Epithelial cell of prostate (primary cell): ENCODE data around the gene COL9A2.
"Not testable (repeated sequence)": the region's sequence is repeated elsewhere in the genome, so short reads cannot be mapped to it uniquely, and the experiment has no call there.

Experiments
- DNase-seq: peaks from one replicate; pipeline ENCODE4 v3.0.0-alpha.2; 2011; ENCODE audit warnings: low read depth, low spot score
- H3K27ac ChIP-seq: fragments of 450-650 bp; 2 replicates; pipeline ENCODE4 v1.5.1; 2017; ENCODE audit warnings: mild to moderate bottlenecking

Gene COL9A2

DNA sequence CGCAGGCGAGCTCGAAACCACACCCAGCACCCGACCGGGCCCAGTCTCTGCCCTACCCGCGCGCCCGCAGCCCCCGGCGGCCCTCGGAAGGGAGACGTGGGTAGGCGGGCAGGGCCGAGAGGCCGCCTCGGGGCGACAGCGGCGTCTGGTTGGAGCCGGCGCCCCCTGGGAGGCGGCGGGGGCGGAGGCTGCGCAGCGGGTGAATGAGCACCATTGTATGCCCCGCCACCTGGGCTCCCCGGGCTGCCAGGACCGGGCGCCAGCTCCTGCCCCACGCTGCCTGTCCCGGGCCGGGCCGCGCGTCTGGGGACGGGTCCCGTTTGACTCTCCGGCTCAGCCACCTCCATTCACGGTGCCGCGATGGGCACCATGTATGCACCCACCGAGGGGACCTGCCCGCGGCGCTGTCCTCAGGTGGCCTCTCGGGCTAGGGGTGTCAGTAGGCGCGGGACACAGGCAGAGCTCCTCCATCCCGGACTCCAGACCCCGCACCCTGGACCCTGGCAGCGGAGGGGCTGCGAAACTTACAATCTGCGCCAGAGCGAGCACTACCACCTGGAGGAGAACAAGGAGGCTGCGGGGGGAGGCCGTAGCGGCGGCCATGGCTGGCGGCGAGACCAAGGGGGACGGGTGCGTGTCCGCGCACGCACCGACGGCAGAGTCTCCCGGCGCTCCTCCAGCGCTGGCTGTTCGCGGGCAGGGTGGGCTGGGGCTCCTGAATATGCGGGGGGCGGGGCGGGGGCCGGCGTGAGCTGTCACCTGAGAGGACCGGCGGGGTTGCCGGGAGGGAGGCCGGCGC, at the start of gene COL9A2:
COL9A2 (minus strand) TSS at position 692 of the 799 bp plus-strand sequence; CDS start at position 603, 89 bp downstream.
- no peak within 1 kb of the TSS for H3K27ac ChIP-seq
- no peak for DNase-seq

DNA sequence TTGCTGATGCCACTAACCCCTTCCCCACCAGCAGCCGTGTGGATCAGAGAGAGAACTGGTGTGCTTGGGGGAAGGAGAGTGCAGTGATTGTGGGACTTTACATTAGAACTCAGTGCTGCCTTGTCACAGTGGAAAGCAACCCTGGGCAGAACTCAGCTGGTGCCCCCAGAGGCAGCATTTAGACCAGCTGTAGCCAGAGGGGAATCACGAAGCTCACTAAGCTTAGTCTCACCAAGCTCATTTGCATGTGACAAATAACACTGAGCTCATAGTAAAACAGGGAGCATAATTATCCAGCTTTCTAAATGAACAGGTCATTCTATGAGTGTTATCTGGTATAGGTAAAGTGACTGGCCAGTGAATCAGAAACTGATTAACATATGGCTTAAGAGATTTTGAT, 46.6 kb upstream of the COL9A2 start:
- no peak overlapping the region for H3K27ac ChIP-seq
- no peak for DNase-seq

DNA sequence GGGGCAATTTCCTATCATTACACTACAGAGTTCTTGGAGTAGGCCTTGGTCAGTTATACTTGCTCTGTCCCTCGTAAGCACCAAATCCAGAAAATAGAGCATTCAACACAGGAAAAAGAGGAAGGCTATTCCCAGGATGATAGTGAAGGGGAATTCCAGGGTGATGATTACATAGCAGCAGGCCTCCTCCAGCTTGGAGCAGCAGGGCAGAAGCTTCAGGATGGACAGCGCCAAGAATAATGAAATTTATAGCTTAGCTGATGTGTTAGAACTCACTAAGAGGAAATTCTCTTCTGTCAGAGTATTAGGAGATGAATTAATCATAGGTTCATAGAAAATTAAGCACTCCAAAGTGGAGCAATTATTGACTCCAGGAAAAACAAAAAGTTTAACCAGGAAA, 45.6 kb upstream of the COL9A2 start:
- no peak overlapping the region for H3K27ac ChIP-seq
- DNase-seq = no peak

DNA sequence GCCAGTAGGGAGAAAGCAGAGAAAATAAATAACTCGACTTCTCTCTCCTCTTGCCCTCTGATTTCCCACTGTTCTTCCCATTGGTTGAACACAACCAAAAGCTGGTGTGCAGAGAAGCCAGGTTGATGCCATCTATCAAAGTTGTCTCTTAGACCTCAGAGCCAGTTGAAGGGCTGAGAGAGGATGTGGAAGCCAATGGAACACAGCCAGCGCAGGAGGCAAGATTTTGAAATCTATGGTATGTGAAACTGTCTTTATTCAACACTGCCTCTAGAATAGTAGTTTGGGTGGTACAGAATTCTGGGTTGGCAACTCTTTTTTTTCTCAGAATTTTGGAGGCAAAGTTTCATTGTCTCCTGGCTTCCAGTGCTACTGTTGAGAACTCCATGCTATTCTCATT, 45.1 kb upstream of the COL9A2 start:
- H3K27ac ChIP-seq = no peak overlapping the region
- DNase-seq = no peak

DNA sequence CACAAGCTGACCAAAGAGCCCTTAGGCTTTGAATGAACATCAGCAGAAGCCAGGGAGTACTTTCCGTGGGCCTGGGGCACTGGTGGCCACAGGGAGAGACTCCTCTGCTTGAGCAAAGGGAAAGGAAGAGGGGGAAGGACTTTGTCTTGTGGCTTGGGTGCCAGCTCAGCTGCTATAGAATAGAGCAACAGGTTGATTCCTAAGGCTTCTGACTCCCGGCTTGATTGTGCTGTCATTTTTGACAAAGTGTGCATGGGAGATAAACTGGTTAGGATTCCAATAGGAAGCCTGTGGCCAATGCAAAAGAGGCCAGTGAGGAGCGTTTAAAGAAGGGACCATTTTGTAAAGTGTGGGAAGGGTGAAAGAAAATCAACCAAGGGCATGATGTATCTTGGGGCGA, 44.6 kb upstream of the COL9A2 start:
- H3K27ac ChIP-seq = no peak overlapping the region
- no peak for DNase-seq

DNA sequence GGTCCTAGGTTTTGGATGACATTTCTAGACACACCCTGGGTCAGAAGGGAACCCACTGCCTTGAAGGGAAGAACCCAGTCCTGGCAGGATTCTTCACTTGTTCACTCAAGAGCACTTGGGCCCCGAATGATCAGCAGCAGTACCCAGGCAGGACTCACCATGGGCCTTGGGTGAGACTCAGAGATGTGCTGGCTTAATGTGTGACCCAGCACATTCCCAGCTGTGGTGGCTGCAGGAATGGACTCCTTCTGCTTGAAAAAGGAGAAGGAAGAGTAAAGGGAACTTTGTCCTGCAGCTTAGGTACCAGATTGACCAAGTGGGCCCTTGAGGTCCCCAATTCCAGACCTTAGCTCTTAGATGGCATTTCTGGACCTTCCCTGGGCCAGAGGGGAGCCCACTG, 44.1 kb upstream of the COL9A2 start:
- no peak overlapping the region for H3K27ac ChIP-seq
- DNase-seq = no peak

DNA sequence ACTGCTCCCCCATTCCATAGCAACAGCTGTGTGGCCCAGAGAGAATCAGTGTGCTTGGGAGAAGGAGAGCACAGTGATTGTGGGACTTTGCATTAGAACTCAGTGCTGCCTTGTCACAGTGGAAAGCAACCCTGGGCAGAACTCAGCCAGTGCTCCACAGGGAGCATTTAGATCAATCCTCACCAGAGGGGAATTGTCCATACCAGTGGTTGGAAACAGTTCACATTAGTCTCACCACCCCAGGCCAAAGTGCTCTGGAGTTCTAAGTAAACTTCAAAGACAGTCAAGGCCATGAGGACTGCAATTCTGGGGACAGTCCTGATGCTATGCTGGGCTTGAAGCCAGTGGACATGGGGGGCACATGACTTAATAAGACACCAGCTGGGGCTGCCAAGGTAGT, 43.5 kb upstream of the COL9A2 start:
- no peak for DNase-seq
- H3K27ac ChIP-seq = no peak overlapping the region

DNA sequence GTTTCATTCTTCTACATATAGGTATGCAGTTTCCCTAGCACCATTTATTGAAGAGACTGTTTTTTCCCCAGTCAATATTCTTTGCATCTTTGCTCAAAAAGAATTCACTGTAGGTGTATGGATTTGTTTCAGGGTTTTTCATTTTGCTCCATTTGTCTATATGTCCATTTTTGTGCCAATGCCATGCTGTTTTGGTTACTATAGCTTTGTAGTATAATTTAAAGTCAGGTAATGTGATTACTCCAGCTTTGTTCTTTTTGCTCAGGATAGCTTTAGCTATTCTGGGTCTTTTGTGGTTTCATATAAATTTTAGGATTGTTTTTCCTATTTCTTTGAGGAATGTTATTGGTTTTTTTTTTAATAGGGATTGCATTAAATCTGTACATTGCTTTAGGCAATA, 40.5 kb upstream of the COL9A2 start:
- no peak for DNase-seq
- no peak overlapping the region for H3K27ac ChIP-seq

DNA sequence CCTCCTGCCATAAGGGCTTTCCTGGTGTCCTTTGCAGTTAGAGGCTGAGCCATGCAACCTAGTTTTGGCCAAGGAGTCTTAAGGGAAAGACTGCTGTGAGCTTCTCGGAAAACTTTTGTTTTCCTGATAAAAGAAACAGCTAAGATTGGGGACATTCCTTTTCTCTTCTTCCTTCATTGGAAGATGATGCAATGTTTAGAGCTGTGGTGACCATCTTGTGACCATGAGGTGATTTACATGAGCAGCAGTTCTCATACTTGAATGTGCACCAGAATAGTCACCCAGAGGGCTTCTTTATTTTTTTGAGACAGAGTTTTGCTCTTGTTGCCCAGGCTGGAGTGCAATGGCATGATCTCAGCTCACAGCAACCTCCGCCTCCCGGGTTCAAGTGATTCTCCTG, 36.0 kb upstream of the COL9A2 start:
- no peak overlapping the region for H3K27ac ChIP-seq
- no peak for DNase-seq

DNA sequence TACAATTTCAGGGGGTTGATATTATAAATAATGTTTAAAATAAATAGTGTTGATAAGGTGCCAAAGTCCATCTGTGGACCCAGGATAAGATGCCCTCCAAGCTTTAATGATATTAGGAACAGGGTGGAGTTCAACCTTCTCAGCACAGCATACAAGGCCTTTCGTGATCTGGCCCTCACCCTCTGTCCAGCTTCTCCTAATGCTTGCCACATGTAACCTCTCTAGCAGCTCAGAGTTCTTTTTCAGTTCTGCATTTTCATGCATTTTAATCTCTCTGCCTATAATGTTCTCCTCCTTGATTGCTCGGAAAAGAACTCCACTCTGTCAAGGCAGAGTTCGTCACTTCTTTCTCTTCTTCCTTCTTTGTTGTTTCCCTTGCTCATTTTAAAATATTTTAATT, 35.0 kb upstream of the COL9A2 start:
- DNase-seq = no peak
- H3K27ac ChIP-seq = no peak overlapping the region

DNA sequence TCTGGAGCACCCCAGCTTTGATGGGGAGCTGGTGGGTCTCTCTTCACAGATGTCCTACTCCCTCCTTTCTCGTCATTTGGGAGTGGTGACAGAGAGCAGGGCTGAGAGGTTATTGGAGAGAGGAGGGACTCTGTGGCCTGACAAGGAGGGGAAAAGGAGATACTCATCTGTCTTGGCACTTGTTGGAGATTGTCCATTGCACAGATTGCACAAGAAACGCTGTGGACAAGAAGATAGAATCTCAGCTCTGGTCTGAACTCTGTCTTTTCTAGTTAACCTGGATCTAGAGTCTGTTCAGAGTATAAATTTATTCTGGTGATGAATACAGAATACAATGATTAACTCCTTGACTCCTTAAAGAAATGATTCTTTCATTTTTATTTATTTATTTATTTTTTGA, 34.0 kb upstream of the COL9A2 start:
- no peak overlapping the region for H3K27ac ChIP-seq
- no peak for DNase-seq

DNA sequence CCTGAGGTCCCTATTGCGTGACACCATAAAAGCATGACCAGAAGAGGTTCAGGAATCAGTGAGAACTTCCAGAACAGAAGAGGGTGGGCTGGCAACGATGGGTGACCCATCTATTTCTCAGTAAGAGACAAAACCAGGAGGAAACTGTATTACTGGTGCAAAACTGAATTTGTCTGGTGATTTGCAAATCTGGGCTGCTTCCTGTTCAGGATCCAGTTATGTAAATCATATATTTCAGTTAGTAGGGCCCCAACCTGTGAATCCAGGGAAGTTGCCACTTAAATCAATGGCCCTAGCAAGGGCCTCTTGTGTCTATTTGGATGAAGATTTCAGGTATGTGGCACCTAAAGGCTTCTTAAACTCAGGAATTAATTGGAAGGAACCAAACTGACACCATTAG, 33.3 kb upstream of the COL9A2 start:
- no peak for DNase-seq
- no peak overlapping the region for H3K27ac ChIP-seq

DNA sequence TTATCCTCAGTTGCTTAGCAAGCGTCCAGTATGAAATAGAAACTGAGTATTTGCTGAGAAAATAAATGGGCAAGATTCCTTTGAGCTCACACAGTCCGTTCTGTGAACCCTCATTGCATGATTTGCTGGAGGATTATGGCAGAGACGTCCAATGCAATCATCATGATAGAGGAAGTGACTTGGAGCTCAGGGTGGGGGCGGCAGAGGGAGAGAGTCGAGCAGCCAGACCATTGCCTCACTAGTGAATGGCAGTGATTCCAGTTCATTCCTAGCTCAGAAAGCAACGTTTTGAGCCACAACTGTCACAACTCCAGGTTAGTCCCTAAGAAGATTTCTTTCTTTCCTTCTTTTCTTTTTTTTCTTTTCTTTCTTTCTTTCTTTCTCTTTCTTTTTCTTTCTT, 27.5 kb upstream of the COL9A2 start:
- H3K27ac ChIP-seq = no peak overlapping the region
- DNase-seq = no peak

DNA sequence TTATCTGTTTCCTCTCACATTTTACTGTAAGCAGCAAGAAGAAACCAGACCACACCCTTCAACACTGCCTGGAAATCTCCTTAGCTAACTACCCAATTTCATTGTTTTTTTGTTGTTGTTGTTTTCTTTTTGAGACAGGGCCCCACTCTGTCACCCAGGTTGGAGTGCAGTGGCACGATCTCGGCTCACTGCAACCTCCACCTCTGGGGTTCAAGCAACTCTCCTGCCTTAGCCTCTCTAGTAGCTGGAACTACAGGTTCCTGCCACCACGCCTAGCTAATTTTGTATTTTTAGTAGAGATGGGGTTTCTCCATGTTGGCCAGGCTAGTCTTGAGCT, 25.3 kb upstream of the COL9A2 start:
- not testable (repeated sequence) for H3K27ac ChIP-seq, DNase-seq

DNA sequence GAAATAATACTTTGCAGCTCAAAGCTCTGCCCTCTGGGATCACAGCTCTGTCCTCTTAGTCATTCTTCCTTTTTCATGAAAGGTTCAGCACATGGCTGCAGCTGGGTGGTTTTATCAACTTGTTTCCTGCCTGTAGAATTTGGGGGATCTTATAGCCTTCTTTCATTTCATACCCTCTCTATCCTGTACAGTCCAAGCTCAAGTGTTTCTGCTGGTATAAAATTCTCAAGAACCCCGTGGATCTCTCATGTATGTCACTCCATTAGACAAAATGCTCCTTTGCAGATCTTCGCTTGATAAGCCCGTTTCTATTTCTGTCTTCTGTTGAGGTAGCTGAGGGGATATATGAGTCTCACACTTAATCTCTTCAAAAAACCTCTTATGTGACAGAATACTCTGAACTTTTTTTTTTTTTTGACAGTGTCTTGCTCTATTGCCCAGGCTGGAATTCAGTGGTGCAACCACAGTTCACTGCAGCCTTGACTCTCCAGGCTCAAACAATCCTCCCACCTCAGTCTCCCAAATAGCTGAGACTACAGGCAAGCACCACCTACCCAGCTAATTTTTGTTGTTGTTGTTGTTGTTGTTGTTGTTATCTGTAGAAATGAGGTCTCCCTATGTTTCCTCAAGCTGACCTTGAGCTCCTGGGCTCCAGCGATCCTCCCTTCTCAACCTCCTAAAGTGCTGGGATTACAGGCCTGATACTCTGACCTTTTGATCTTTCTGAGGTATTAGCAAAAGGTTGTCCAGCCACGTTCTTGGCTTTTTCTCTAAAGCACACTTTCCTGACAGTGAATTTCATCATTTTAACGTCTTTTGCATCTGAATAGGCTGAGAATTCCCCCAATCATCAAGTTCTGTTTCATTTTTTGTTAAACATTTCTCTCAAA, 24.6 kb upstream of the COL9A2 start:
- no peak for DNase-seq
- no peak overlapping the region for H3K27ac ChIP-seq

DNA sequence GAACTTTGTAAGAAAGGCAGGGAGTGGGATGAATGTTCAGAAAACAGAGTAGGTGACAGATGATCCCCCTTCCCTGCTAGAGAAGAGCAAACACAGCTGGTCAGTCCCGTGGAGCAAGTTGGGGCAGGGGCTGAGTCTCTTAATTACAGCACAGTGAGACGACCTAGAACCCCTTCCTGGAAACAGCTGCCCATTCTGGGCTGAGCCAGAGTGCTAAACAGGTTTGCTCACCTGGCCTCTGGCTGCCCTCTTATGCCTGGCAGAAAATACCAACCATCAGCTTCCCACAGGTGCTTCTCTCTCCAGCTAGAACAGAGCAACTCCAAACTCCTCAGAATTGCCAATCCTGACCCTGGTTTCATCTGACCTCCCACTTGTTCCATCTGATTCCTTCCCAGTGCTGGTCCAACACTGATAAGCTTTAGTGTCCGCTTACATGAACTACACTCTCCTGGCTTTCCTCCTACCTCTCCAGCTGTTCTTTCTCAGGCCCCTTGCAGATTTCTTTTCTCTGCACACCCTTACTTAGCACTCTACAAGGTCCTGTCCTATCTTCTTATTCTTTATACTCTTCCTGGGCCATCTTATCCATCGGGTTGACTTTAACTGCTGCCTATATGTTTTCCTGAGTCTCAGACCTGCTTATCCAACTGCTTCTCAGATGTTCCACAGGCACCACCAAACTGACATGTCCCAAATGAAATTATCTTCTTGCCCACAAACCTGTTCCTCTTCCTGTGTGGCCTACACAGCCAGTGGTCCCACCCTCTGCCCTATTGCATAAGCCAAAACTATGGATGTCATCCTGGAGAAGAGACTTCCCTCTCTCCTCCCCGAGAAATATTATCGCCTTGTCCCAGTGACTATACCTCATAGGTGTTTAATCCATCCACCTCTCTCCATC, 22.6 kb upstream of the COL9A2 start:
- no peak for DNase-seq
- H3K27ac ChIP-seq = no peak overlapping the region

DNA sequence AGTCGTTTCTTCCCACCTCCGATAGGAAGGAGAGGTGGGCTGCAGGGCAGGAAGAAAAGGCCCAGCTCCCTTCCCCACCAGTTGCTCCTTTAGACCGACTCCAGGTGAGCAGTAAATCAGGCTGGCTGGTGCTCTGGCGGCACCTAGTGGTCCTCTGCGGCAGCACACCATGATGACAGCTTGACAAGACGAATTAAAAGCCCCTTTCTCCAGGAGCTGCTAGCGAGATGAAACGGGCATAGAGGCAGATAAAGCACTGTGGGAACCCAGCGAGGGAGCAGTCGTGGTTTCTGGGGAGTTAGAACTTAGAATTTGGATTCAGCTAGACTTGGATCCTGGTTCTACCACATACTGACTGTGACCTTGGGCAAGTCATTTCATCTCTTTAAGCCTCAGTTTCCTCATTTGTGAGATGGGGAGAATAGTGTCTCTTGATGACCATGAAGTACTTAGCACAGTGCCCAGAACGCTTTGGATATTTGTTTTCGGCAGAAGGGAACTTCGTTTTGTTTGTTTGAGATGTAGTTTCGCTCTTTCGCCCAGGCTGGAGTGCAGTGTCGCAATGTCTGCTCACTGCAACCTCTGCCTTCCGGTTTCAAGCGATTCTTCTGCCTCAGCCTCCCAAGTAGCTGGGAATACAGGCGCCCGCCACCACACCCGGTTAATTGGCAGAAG, 21.8 kb upstream of the COL9A2 start:
- no peak for DNase-seq
- no peak overlapping the region for H3K27ac ChIP-seq

DNA sequence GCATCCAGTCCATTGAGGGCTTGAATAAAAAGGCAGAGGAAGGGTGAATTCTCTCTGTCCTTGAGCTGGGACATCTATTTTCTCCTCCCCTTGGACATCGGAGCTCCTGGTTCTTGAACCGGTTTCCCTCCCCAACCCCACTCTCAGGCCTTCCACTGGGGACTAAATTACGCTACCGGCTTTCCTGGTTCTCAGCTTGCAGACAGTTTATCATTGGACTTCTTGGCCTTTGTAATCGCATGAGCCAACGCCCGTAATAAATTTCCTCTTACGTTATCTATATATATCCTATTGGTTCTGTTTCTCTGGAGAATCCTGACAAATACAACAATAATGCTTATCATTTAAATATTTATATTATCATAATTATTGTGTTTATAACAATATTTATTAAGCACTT, 20.4 kb upstream of the COL9A2 start:
- no peak for DNase-seq
- no peak overlapping the region for H3K27ac ChIP-seq

DNA sequence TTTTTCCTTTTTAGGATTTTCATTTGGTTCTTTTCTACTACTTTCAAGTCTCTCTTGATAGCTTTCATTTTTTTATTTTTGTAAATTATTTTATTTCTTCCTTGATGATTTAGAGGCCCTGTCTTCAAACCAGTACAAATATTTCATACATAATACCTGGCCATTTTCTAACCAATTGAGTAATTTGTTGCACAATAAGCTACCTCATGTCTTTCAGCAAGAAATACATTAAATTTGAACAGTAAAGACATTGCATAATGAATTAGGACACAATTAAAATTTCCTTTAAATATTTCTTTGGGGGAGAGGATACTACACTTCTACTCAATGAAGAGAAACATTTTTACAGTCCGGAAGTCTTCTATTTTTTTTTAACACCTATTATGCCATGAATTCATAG, 15.6 kb upstream of the COL9A2 start:
- no peak for DNase-seq

DNA sequence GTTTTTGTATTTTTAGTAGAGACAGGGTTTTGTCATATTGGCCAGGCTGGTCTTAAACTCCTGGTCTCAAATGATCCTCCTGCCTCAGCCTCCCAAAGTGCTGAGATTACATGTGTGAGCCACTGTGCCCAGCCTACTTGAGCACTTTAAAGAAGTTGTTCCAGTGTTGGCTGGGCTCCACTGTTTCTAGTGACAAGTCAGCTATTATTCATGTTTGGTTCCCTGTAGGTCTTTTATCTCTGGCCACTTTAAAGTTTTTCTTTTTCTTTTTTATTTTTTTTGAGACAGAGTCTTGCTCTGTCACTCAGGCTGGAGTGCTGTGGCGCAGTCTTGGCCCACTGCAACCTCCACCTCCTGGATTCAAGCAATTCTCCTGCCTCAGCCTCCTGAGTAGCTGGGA, 14.3 kb upstream of the COL9A2 start:
- not testable (repeated sequence) for H3K27ac ChIP-seq, DNase-seq

More for the DNA sequence above, 15.6 kb upstream of the COL9A2 start:
- no peak overlapping the region for H3K27ac ChIP-seq
